Measurements from ENCODE around the gene ATP1A3.
"Not testable (repeated sequence)": the region's sequence is repeated elsewhere in the genome, so short reads cannot be mapped to it uniquely, and the experiment has no call there.

- TF ChIP-seq TEAD4 (IDR thresholded peaks at IDR 0.05; ENCODE audit: borderline replicate concordance, insufficient read depth); CTCF (IDR thresholded peaks at IDR 0.05); MAX (IDR thresholded peaks at IDR 0.05; ENCODE audit: low read depth); ZBTB33 (IDR thresholded peaks at IDR 0.05; ENCODE audit: borderline replicate concordance, low read depth); EZH2phosphoT487 (IDR thresholded peaks at IDR 0.05; ENCODE audit: borderline replicate concordance, low read depth); TAF1 (IDR thresholded peaks at IDR 0.05; ENCODE audit: borderline replicate concordance, low read depth, low read length); NFIC (IDR thresholded peaks at IDR 0.05; ENCODE audit: borderline replicate concordance); FOXJ3 (CRISPR knock-in tag; IDR thresholded peaks at IDR 0.05); GATA2 (CRISPR knock-in tag; IDR thresholded peaks at IDR 0.05); TCF12 (IDR thresholded peaks at IDR 0.05); RXRA (IDR thresholded peaks at IDR 0.05; ENCODE audit: borderline replicate concordance, low read depth); POLR2AphosphoS5 (IDR thresholded peaks at IDR 0.05; ENCODE audit: low read depth, low read length): not testable (repeated sequence)
- TF ChIP-seq, protein P1, sequence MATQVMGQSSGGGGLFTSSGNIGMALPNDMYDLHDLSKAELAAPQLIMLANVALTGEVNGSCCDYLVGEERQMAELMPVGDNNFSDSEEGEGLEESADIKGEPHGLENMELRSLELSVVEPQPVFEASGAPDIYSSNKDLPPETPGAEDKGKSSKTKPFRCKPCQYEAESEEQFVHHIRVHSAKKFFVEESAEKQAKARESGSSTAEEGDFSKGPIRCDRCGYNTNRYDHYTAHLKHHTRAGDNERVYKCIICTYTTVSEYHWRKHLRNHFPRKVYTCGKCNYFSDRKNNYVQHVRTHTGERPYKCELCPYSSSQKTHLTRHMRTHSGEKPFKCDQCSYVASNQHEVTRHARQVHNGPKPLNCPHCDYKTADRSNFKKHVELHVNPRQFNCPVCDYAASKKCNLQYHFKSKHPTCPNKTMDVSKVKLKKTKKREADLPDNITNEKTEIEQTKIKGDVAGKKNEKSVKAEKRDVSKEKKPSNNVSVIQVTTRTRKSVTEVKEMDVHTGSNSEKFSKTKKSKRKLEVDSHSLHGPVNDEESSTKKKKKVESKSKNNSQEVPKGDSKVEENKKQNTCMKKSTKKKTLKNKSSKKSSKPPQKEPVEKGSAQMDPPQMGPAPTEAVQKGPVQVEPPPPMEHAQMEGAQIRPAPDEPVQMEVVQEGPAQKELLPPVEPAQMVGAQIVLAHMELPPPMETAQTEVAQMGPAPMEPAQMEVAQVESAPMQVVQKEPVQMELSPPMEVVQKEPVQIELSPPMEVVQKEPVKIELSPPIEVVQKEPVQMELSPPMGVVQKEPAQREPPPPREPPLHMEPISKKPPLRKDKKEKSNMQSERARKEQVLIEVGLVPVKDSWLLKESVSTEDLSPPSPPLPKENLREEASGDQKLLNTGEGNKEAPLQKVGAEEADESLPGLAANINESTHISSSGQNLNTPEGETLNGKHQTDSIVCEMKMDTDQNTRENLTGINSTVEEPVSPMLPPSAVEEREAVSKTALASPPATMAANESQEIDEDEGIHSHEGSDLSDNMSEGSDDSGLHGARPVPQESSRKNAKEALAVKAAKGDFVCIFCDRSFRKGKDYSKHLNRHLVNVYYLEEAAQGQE (IDR thresholded peaks at IDR 0.05; ENCODE audit: low read depth, low read length), result not testable (repeated sequence)
Observed at GRCh38 chr19:42012747-42013146, 18.7 kb upstream of the ATP1A3 start.

Data from SK-N-SH (cell line).